AG04449 (cell line): Measurements from ENCODE around the gene COL19A1.
"Not testable (repeated sequence)": the region's sequence is repeated elsewhere in the genome, so short reads cannot be mapped to it uniquely, and the experiment has no call there.

Experiments
- CTCF ChIA-PET: fragments of 350-600 bp; formaldehyde crosslinking; extraction: SDS; loops from one replicate; lab custom pipeline; 2021; ENCODE audit warnings: antibody characterized with exemption; lab: Yijun Ruan, JAX
- POLR2A ChIA-PET: fragments of 400-600, 350-600 bp; formaldehyde crosslinking; extraction: SDS; loops from one replicate; lab custom pipeline; 2020; ENCODE audit warnings: antibody characterized with exemption, inconsistent platforms; lab: Yijun Ruan, JAX
- DNase-seq: peaks from one replicate; pipeline ENCODE4 v3.0.0-alpha.2; 2010; ENCODE audit warnings: low read depth, low spot score
- H3K4me3 ChIP-seq: 2 replicates; pipeline ENCODE4 v1.5.1; 2011; ENCODE audit warnings: low read depth, mild to moderate bottlenecking, control low read depth, low read length
- TF ChIP-seq, protein P1 (sequence below): IDR thresholded peaks from one replicate; pipeline ENCODE4 v1.5.1; 2011; ENCODE audit warnings: mild to moderate bottlenecking, moderate library complexity, low read length, control low read depth, inconsistent platforms; ENCODE audit not compliant: insufficient read depth; ENCODE audit errors: missing control alignments

The COL19A1 gene

GRCh38 chr6:69881322-69882151 lies 15.2 kb downstream of the COL19A1 start:
- DNase-seq = no peak
- TF ChIP-seq, protein P1, sequence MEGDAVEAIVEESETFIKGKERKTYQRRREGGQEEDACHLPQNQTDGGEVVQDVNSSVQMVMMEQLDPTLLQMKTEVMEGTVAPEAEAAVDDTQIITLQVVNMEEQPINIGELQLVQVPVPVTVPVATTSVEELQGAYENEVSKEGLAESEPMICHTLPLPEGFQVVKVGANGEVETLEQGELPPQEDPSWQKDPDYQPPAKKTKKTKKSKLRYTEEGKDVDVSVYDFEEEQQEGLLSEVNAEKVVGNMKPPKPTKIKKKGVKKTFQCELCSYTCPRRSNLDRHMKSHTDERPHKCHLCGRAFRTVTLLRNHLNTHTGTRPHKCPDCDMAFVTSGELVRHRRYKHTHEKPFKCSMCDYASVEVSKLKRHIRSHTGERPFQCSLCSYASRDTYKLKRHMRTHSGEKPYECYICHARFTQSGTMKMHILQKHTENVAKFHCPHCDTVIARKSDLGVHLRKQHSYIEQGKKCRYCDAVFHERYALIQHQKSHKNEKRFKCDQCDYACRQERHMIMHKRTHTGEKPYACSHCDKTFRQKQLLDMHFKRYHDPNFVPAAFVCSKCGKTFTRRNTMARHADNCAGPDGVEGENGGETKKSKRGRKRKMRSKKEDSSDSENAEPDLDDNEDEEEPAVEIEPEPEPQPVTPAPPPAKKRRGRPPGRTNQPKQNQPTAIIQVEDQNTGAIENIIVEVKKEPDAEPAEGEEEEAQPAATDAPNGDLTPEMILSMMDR = no peak
- ChIA-PET CTCF (no interaction called here), POLR2A (no interaction called here)
- H3K4me3 ChIP-seq = no peak overlapping the region

DNA sequence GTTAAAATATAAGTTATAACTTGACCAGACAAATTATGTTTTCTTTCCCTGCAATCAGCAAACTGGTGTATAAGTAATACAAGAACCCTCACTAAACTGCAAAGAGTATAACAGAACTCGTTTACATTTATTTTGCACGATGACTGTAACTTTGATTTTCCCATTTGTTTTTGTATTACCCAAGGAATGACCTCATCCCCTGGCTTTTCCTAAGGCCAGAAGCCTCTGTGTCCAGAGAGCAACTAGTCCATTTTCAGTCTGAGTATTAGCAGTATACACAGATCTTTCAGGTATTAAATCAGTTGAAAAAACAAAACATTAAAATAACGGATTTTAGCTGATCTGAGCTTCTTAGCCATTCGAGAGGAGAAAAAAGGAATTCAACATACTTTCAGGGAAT lies 17.2 kb downstream of the COL19A1 start:
- CTCF ChIA-PET = no interaction called here
- POLR2A ChIA-PET = no interaction called here
- TF ChIP-seq, protein P1 = no peak

DNA sequence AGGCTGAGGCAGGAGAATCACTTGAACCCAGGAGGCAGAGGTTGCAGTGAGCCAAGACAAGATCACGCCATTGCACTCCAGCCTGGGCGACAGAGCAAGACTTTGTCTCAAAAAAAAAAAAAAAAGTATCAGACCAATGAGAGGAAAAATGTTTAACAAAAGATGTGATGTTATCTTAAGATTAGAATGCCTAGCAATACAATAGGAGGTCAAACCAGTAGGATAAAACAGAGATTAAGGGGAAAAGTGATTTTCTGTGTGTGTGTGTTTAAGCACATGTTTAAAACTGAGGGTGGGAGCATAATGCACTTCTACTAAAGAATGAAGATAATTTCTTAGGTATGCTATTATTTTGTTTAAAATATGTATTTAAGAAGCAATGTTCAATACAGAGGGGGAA lies 17.9 kb downstream of the COL19A1 start:
- CTCF ChIA-PET = no interaction called here
- TF ChIP-seq, protein P1 = no peak
- POLR2A ChIA-PET = no interaction called here

More for the DNA sequence above, 17.2 kb downstream of the COL19A1 start:
- no peak for DNase-seq
- H3K4me3 ChIP-seq = no peak overlapping the region

GRCh38 chr6:69887026-69887425 lies 20.7 kb downstream of the COL19A1 start:
- CTCF ChIA-PET = no interaction called here
- no peak for DNase-seq
- TF ChIP-seq, protein P1 = no peak
- H3K4me3 ChIP-seq = no peak overlapping the region
- POLR2A ChIA-PET = no interaction called here

More for the DNA sequence above, 17.9 kb downstream of the COL19A1 start:
- no peak for DNase-seq
- H3K4me3 ChIP-seq = no peak overlapping the region

- POLR2A ChIA-PET = no interaction called here
- H3K4me3 ChIP-seq = no peak overlapping the region
- CTCF ChIA-PET = no interaction called here
- no peak for DNase-seq
- TF ChIP-seq, protein P1 = no peak
Measured at GRCh38 chr6:69887714-69888345, 21.5 kb downstream of the COL19A1 start.

DNA sequence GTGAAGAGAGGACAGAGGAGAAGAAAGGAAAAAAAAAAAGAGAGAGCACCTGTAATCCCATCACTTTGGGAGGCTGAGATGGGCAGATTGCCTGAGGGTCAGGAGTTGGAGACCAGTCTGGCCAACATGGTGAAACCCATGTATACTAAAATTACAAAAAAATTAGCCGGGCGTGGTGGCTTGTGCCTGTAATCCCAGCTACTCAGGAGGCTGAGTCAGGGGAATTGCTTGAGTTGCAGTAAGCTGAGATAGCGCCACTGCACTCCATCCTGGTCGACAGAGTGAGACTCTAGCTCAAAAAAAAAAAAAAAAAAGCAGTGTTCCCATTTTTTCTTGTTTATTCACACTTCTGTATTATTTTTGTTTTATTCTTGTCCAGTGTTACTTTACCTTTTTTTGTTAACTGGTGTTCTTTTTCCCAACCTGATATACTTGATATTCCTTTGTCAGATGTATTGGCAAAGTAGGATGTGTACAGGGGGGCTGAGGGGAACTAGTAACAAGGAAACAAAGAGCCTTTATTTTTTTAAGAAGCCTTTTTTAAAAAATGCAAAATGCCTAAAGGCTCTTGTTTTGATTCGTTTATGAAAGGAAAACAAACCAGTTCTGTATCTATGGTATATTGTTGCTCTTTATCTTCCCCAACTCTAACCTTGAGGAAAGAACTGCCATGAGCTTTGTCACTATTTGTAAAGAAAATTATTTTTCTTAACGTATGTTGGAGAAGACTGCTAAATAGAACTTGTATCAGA lies 22.3 kb downstream of the COL19A1 start:
- no peak overlapping the region for H3K4me3 ChIP-seq
- POLR2A ChIA-PET = no interaction called here
- CTCF ChIA-PET = no interaction called here
- TF ChIP-seq, protein P1 = no peak
- DNase-seq = no peak

DNA sequence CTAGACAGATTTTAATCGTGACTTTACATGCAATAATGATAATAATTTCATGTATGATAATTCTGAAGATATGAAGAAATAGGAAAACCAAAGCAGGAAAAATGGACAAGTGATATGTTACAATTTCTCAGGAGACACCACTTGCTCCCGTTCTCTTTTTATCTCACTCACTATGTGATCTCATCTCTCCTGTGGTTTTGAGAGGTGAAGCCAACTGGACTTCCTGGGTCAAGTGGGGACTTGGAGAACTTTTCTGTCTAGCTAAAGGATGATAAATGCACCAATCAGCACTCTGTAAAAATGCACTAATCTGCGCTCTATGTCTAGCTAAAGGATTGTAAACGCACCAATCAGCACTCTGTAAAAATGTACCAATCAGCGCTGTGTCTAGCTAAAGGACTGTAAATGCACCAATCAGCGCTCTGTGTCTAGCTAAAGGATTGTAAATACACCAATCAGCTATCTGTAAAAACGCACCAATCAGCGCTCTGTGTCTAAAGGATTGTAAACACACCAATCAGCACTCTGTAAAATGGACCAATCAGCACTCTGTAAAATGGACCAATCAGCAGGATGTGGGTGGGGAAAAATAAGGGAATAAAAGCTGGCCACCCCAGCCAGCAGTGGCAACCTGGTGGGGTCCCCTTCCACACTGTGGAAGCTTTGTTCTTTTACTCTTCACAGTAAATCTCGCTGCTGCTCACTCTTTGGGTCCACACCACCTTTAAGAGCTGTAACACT lies 23.0 kb downstream of the COL19A1 start:
- POLR2A ChIA-PET, DNase-seq, H3K4me3 ChIP-seq, CTCF ChIA-PET: not testable (repeated sequence)

DNA sequence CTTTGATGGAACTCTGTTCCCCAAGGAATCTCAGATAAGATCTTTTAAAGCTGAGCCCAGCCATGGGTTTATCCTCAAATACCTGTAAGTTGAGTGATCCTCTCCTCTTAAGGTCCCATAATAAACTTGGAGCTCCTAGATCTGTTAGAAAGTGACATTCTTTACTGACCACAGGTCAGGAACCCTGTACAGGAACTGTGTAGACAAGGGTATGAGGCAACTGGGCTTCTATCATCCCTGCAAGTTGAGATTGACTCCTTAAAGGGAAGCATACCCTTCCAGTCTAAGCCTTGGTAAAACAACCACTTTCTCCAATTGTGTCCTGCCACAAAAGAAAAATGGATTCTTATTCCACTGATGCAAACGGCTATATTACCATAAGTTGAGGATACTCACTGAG lies 26.2 kb downstream of the COL19A1 start:
- CTCF ChIA-PET, POLR2A ChIA-PET: not testable (repeated sequence)

More for the DNA sequence above, 26.2 kb downstream of the COL19A1 start:
- H3K4me3 ChIP-seq, DNase-seq: not testable (repeated sequence)
